K562 (cell line): ENCODE data around the gene SLC44A2. TPM values are rescaled to one million over a fixed set of nuclear protein-coding genes. Genes with fewer than 3 reads are reported as not detected.
A peak's percentile ranks its signal among the peaks of the same experiment; 100 is the strongest.

ENCODE experiments used
- ATAC-seq: fragments of 200-7000 bp; cut with Tn5 transposase; 3 replicates; pipeline ENCODE4 v1.9.1; 2020; ENCODE audit warnings: moderate library complexity
- BruUV-seq: library from RNA; stranded (reverse); fragments of 400-500 nt; replicated peaks from 2 replicates; lab custom pipeline; 2021; lab: Mats Ljungman, UMichigan
- CTCF ChIA-PET: fragments of 300-600 bp; formaldehyde crosslinking; extraction: SDS; loops from one replicate; lab custom pipeline; 2021; ENCODE audit warnings: low intra/inter-chr PET ratio; lab: Yijun Ruan, JAX
- POLR2A ChIA-PET: fragments of 300-600, 350-650 bp; sonication (Branson Sonifier 250); formaldehyde crosslinking; extraction: SDS; loops from one replicate; lab custom pipeline; 2021; ENCODE audit warnings: antibody characterized with exemption, inconsistent platforms; lab: Yijun Ruan, JAX
- DNase-seq, 4 experiments: peaks; one replicate each; pipeline versions ENCODE4 v3.0.0 to v3.0.0-alpha.2; 2011 to 2018; ENCODE audit warnings: low spot score in 3 of 4, mixed read lengths in 3 of 4; ENCODE audit errors: extremely low read depth in 1 of 4
- FAIRE-seq: peaks from 2 replicates; lab custom pipeline; 2011; peaks lifted over from hg19 to GRCh38; lab: Jason Lieb, UNC
- H2AFZ ChIP-seq: 2 replicates; pipeline ENCODE4 v1.6.0; 2011; ENCODE audit warnings: low read depth, low read length, control low read depth, inconsistent platforms
- H3K27ac ChIP-seq: fragments of 200-600 bp; 3 replicates; pipeline ENCODE4 v1.8.0; 2011; ENCODE audit warnings: low read depth, mild to moderate bottlenecking, control low read depth, inconsistent platforms, low read length, moderate library complexity, mixed read lengths; ENCODE audit errors: extremely low read depth
- H3K27me3 ChIP-seq, 2 experiments: fragments of 300-600 bp in 1 of 2; 2 replicates in 1 of 2; 3 replicates in 1 of 2; pipeline versions ENCODE4 v1.6.0 to v1.8.0; 2011; ENCODE audit warnings: inconsistent platforms in 2 of 2, low read length in 2 of 2, mild to moderate bottlenecking in 1 of 2, mixed read lengths in 1 of 2, moderate library complexity in 1 of 2; ENCODE audit not compliant: control insufficient read depth in 2 of 2, insufficient read depth in 2 of 2
- H3K36me3 ChIP-seq: fragments of 300-600 bp; 3 replicates; pipeline ENCODE4 v1.8.0; 2011; ENCODE audit warnings: mild to moderate bottlenecking, low read length, inconsistent platforms; ENCODE audit not compliant: control insufficient read depth, insufficient read depth
- H3K4me1 ChIP-seq, 2 experiments: fragments of 200-600 bp in 1 of 2; replicated peaks in 1 of 2; 2 replicates in 1 of 2; 3 replicates in 1 of 2; pipeline versions ENCODE4 v1.5.1 to v1.8.0; 2011; ENCODE audit warnings: inconsistent platforms in 2 of 2, low read length in 2 of 2, mild to moderate bottlenecking in 1 of 2, mixed read lengths in 1 of 2, moderate library complexity in 1 of 2; ENCODE audit not compliant: control insufficient read depth in 2 of 2, insufficient read depth in 2 of 2
- H3K4me2 ChIP-seq: 2 replicates; pipeline ENCODE4 v1.6.1; 2011; ENCODE audit warnings: low read length, control low read depth, inconsistent platforms, mixed read lengths; ENCODE audit not compliant: insufficient read depth
- H3K4me3 ChIP-seq: fragments of 200-600 bp; sonication (generic), shearing (Covaris generic); 2 replicates; pipeline ENCODE4 v1.5.1; 2016; ENCODE audit warnings: control low read depth, inconsistent platforms
- H3K79me2 ChIP-seq: fragments of 200-600 bp; 3 replicates; pipeline ENCODE4 v1.8.0; 2011; ENCODE audit warnings: low read length, inconsistent platforms; ENCODE audit not compliant: control insufficient read depth, insufficient read depth
- H3K9ac ChIP-seq, 2 experiments: 2 replicates each; pipeline versions ENCODE4 v1.6.0 to v1.6.1; 2011; ENCODE audit warnings: low read depth in 2 of 2, low read length in 2 of 2, control low read depth in 1 of 2, inconsistent platforms in 1 of 2, mild to moderate bottlenecking in 1 of 2, mixed read lengths in 1 of 2; ENCODE audit not compliant: insufficient read depth in 1 of 2
- H3K9me1 ChIP-seq: one replicate; pipeline ENCODE4 v1.6.0; 2011; ENCODE audit warnings: inconsistent platforms, mild to moderate bottlenecking, low read length, moderate library complexity; ENCODE audit not compliant: control insufficient read depth, insufficient read depth
- H3K9me3 ChIP-seq: replicated peaks from 2 replicates; pipeline ENCODE4 v1.5.1; 2011; ENCODE audit warnings: low read depth, low read length, inconsistent platforms; ENCODE audit not compliant: control insufficient read depth, insufficient read depth
- H4K20me1 ChIP-seq: replicated peaks from 2 replicates; pipeline ENCODE4 v1.6.1; 2011; ENCODE audit warnings: low read length, inconsistent platforms, mixed read lengths; ENCODE audit not compliant: control insufficient read depth, insufficient read depth
- POLR2G ChIP-seq: fragments of 200-400 bp; formaldehyde crosslinking; IDR thresholded peaks from 2 replicates; pipeline ENCODE4 v1.6.1; 2017; ENCODE audit warnings: low read depth, mild to moderate bottlenecking, antibody characterized with exemption, low read length, moderate library complexity
- WGBS: fragments of 100-300 bp; shearing (Covaris generic); methylation state at CpG from one replicate; pipeline ENCODE4 v1.1.6; 2016; ENCODE audit warnings: low coverage, mixed read lengths; ENCODE audit not compliant: insufficient coverage; ENCODE audit errors: missing lambda C conversion rate; 5-methylcytosine and 5-hydroxymethylcytosine counted together
- in situ Hi-C: fragments of 300-500 bp; cut with MboI; formaldehyde crosslinking; loops from 4 replicates; pipeline ENCODE4 v1.15.0; 2018; ENCODE audit warnings: inconsistent platforms, mixed read lengths
- intact Hi-C: fragments of 100-400 bp; cut with micrococcal nuclease; formaldehyde crosslinking; loops from 2 replicates; pipeline ENCODE4 v1.14.2; 2022
- polyA plus RNA-seq, 8 experiments: library from polyadenylated mRNA; depleted of rRNA in 4 of 8; stranded (reverse) in 5 of 8; unstranded in 3 of 8; fragments of >200 nt; fragmentation: Nextera tagmentation in 2 of 8; fragmentation: Illumina TruSeq in 1 of 8; extraction: Ambion mirVana in 2 of 8; extraction: Trizol in 1 of 8; gene quantifications; 2 replicates each; pipeline versions ENCODE4 v1.2.1 to v1.2.3, GENCODE V29; 2011 to 2014; ENCODE audit warnings: inconsistent platforms in 1 of 8, missing spikeins in 1 of 8
- total RNA-seq, 7 experiments: library from RNA; depleted of rRNA in 6 of 7; stranded (reverse); fragments of >200 nt in 6 of 7; fragmentation: Illumina TruSeq in 2 of 7; extraction: Trizol in 2 of 7; gene quantifications; 2 replicates each; pipeline versions ENCODE4 v1.2.1 to v1.2.3, GENCODE V29; 2011 to 2021; ENCODE audit warnings: low replicate concordance in 1 of 7
- TF ChIP-seq, protein P1 (sequence below), 2 experiments: fragments of 200-800 bp in 1 of 2; sonication (Bioruptor generic) in 1 of 2; sonication (generic) in 1 of 2; formaldehyde crosslinking in 1 of 2; IDR thresholded peaks in 1 of 2; conservative IDR thresholded peaks in 1 of 2; 2 replicates each; pipeline versions ENCODE4 v1.5.0 to v1.6.1; 2016 to 2020; ENCODE audit warnings: missing compliant biosample characterization in 1 of 2, missing genetic modification characterization in 1 of 2, missing genetic modification reagents in 1 of 2

SLC44A2 gene
- total and polyA plus RNA-seq, 9 of the 15 experiments (the other 6 are each of a cell fraction or from before 2014, with no cell fraction given): 1.1 to 34.2 (median 8.1) TPM

- H3K36me3 ChIP-seq: peaks cover 96% of the 10 kb centered on the region
- no peak overlapping the region for H3K4me3 ChIP-seq
- peak; percentile 60 for TF ChIP-seq POLR2G
- TF ChIP-seq, protein P1, sequence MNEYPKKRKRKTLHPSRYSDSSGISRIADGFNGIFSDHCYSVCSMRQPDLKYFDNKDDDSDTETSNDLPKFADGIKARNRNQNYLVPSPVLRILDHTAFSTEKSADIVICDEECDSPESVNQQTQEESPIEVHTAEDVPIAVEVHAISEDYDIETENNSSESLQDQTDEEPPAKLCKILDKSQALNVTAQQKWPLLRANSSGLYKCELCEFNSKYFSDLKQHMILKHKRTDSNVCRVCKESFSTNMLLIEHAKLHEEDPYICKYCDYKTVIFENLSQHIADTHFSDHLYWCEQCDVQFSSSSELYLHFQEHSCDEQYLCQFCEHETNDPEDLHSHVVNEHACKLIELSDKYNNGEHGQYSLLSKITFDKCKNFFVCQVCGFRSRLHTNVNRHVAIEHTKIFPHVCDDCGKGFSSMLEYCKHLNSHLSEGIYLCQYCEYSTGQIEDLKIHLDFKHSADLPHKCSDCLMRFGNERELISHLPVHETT (CRISPR knock-in tag; conservative IDR thresholded peaks at IDR 0.05 in 1 of 2, IDR thresholded peaks at IDR 0.05 in 1 of 2): no peak
- TF ChIP-seq, all 486 proteins: peak for 1
- no peak overlapping the region for H2AFZ ChIP-seq
- in situ Hi-C loops: no loop called here
- FAIRE-seq (no peak), ATAC-seq (no peak), DNase-seq (no peak)
- no peak overlapping the region for H3K4me2 ChIP-seq
- peaks cover 31% of the 10 kb centered on the region for H3K79me2 ChIP-seq
- ChIA-PET CTCF (no interaction called here), POLR2A (interaction anchor here (0.6 to 1.3 kb wide), 4 partner anchors 9 to 31 kb away, joined by 3 to 5 read pairs (median 4); no protein-coding TSS in a partner anchor)
- H3K9me1 ChIP-seq: no peaks in the 10 kb centered on the region
- H4K20me1 ChIP-seq: peaks cover 11% of the 10 kb centered on the region; the same call in 1 of the 2 replicates
- no peaks in the 10 kb centered on the region; a peak in 1 of 5 replicates for H3K4me1 ChIP-seq
- intact Hi-C loops: no loop called here
- H3K27me3 ChIP-seq: no peaks in the 10 kb centered on the region
- no peak overlapping the region for H3K9ac ChIP-seq
- H3K27ac ChIP-seq: no peak overlapping the region
- no peaks in the 10 kb centered on the region for H3K9me3 ChIP-seq
- BruUV-seq: no TSS peak
- 98% methylated on average over 12 of the region's 15 CpGs for WGBS
Measured at GRCh38 chr19:10680545-10681135, 55.3 kb downstream of the SLC44A2 start.
